ENCODE results near the gene RIPK3.
"Not testable (repeated sequence)": the region's sequence is repeated elsewhere in the genome, so short reads cannot be mapped to it uniquely, and the experiment has no call there.

Gene RIPK3

DNA sequence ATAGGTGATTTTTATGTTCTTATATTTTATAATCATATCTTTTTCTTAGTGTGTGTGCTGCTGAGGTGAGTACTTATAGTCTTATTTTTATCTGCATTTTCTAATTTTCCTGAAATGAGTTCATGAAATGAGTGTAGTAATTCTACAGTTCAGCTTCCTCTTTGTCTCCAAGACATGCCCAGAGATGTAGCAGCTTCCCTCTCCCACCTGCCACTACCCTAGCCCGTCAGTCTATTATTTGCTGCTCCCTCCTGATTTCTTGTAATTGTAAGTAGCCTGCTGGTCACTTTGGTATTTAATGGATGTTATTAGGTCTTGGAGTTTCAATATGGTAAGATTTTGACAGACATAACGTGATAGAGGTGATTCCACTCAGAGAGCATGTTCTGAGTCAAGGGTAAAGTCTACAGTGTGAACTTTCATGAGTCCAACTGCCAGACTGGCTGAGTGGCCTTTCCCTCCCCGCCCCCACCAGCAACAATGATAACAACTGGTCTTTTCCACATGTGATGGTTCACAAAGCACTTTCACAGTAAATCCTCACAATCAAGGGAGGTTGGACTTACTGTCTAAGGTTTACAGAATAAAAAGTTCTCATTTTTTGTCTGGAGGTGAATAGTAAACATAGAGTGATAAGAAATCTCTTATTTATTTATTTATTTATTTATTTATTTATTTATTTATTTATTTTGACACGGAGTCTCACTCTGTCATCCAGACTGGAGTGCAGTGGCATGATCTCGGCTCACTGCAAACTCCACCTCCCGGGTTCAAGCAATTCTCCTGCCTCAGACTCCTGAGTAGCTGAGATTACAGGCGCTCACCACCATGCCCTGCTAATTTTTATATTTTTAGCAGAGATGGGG is 4.2 kb upstream of the RIPK3 start:
- no peak for FAIRE-seq

DNA sequence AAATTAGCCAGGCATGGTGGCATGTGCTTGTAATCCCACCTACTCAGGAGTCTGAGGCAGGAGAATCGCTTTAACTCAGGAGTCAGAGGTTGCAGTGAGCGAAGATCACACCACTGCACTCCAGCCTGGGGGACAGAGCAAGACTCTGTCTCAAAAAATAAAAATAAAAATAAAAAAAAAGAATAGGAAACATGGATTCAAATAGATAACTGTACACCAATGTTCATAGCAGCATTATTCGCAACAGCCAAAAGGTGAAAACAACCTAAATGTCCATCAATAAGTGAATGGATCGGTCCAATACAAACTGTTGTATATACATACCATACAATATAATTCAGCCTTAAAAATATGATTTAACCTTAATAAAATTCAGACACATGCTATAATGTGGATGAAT is 3.1 kb upstream of the RIPK3 start:
- no peak for FAIRE-seq

DNA sequence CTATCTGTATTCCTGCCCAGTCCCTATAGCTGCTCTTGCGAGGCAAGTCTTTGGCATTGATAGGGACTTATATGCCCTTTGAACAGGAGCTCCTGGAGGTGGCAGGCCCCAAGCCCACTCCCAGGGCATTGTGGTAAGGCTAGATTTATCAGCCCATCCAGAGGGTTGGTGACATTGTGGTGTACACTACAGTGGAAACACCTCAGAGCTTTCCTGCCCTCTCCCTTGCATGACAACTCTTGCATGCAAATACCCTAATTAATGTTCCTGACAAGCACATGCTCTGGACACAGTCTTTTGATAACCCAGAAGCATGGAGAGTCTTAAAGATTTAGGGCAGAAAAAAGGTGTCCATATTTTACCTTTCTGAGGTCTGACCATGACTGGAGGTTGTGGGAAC is 815 bp upstream of the RIPK3 start:
- no peak for FAIRE-seq

DNA sequence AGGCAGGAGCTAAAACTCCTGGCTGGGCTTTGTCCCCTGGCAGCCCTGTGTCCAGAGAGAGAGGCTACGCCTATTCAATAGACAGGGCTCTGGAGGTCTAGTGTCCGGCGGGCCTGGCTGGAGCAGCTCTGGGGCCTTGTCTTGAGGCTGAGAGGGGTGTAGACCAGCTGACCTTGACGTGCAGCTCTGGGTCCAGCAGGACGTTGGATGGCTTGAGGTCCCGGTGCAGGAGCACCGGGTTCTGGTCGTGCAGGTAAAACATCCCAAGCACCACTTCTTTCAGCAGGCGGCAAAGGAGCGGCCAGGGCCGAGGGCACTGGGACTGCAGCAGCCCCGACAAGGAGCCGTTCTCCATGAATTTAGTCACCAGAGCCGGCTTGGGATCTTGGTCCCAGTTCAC is 948 bp downstream of the RIPK3 start:
- no peak for FAIRE-seq

DNA sequence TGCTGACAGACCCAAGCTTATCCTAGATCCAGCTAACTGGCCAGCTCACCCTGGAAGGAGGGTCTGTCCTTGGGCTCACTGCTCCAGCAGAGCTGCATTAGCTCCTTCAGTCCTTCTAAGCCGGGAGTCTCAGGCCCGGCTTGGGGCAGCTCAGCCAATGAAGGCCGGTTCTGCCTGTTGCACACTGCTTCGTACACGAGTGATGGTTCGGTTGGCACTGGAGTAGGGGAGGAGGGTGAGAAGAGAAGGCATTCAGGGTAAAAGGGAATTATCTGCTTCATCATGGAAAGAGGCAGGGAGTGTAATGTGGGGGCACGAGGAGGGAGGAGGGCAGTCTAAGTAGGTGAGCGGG is 2.0 kb downstream of the RIPK3 start:
- FAIRE-seq = no peak

DNA sequence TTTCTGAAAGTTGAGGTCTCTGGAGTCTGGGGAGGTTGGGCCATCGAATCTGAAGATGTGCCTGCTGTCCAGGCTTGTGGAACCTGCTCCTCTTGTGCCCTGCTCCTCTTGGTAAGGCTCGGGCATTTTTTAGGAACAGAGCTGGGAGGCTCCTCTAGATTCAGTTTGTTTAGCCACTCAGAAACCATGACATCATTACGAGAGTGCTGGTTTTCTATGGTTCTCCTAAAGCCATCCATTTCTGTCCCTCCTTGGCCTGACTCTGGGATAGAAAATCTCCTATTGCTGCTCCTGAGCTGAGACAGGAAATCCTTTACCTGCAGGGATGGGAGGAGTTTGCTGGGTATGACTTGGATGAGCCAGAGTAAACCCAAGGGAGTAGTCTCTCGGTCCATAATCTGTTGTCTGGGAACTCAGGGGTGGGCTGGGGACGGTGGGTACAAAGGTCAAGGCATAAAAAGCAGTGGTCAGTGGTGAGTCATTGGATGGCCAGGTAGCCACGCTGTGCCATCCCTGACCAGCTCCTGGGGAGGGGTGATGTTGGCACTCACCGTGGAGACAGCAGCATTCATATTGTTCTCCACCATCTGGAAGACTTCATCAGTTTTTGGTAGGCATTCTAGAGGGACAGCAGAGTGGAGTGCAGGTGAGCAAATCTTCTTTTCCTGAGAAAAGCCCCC is 2.5 kb downstream of the RIPK3 start:
- FAIRE-seq = no peak

DNA sequence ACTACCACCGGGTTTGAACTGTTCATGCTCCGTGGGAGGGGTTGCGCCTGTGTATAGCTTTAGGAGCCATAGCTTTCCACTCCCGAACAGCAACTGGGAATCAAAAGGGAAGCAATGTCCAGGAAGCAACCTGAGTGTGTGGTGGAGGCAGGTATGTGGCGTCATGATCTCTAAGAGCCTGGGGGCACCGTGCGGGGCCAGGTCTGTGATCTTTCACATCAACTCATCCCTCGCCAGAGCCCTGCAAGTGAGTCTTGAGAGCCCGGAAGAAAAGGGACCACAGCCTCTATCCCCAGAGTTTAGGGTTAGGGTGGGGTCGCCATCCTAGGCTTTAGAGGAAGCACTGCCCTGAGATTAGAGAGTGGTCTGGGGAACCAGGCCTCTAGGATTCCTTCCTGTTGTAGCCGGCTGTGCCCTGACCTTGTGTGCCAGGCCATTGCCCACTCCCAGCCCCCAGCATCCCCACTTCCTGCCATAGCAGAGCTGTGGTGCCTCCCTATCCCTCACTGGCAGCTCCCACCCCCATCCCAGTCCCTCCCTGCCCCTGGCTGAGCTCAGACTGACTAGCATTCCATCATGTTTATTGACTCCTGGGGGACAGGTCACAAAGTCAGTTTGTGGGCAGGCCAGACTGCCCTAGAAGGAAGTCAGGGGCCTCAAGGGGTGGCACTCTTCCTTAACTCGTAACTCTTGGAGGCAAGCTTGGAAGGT is 4.2 kb downstream of the RIPK3 start:
- FAIRE-seq = no peak

DNA sequence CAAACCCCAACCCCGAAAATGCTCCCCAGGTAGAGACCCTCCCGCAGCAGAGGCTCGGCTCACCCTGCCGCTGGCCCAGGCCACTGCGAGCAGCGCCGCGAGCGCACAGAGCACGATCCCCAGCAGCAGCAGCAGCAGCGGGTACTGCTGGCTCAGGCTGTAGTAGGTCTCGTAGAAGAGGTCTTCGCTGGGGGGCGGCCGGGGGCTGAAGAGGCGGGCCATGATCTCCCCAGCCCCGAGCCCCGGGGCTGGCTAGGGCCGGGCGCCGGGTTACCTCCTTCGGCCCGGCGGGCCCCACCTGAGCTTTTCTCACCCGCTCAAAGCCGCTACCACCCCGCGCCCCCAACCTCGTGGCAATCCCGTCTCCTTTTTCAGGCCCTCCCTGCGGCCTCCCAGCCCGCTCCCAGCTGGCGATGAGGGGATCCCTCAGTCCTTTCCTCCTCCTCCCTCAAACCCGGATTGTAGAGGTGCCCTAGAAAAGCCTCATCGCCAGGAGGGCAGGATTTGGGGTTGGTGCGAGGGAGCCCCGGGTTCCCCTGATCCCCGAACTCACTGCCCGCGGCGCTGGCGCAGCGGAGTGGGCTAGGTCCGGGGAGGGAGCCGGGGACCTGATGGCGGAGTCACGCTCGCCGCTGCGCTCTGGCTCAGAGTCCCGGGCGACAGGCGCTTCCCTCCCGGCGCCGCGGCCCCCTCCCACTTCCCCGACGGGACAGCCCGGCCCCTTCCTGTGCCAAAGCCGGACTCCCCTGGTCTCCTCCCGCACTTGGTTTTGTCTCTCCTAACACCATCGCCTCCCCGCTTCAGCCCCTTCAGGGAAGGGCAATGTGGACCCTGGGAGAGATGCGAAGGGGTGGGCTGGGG is 5.1 kb downstream of the RIPK3 start, which contains the start of gene ADCY4:
TSS of gene ADCY4 (minus strand) at position 641 of the 861 bp plus-strand sequence. CDS start at position 222, 419 bp downstream.
- no peak for FAIRE-seq

DNA sequence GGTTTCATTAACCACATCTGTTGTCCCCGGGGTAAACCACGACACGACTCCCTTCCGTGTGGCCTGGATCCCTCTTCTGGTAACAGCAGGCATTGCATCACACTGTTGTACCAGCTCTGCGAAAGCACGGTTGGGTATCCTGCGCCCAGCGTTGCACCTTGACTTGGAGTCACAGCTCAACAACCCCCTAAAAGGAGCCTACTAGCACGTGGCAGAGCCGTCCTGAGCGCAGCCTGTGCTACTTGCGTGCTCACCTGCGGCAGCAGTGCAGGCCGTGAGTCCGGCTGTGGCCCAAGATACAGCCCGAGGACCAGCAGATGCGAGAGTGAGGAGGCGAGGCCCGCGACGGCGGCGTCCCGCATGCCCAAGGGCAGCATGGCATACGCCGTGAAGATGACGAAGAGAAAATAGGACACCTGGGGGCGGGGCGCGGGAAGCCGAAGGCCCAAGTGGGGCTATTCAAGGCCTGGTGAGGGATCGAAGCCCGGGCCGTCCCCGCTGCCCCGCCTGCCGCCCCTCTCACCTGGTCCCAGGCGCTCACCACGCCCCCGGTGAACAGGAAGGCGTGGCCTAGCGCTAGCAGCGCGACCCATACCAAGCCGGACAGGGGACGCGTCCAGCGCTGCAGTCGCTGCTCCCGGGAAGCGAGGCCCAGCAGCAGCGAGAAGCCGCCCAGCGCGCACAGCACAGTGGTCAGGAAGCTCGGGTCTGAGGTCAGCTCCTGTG is 7.4 kb downstream of the RIPK3 start:
- FAIRE-seq = no peak

DNA sequence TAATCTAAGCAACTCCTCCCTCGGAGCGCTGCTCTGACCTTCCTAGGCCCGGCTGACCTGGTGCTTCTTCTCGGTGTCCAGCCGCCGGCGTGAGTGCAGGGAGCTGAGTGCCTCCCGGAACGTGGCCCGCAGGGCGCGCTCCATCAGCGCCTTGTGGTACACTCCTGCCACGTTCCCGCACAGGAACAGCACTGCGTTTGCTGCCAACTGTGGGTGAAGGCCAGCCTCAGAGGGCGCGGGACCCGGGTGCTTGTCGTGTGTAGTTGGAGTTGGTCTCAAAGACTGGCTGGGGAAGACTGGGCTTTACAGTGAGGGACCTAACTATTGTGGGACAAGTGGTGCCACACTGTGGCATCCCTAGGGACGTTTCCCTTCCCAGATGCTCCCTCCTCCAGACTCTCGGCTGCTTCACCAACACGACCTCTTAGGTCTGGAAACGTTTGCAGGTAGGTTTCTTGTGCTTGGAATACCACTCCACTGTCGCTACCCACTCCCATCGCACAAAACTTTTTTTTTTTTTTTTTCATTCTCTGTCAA is 8.0 kb downstream of the RIPK3 start:
- no peak for FAIRE-seq

DNA sequence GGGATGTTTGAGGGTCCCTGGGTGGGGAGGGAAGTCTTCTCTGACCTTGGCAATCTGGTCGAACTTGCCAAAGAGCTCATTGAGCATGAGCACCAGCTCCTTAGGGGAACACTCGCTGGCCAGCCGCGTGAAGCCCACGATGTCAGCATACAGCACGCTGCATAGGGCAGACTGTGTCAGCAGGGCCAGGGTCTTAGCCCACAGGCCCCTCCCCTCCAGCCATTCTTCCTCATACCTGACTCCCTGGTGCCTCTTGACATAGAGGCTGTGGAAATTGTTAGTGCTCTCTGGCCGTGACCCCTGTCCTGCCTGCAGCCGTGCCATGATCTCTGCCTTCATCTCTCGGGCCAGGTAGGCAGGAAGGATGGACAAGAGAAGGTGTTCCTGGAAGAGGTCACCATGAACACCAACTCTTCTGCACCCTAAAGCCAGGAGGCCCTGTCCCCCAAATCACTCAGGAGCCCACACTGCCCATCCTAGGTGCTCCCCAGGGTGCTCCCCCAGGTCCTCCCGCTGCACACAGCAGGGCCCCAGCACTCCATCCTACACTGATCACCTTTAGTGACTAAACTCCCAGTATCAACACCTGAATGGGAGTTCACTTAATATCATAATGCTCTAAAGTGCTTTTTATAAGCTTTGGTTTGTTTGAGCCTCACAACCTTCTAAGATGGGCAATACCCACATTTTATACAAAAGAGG is 8.7 kb downstream of the RIPK3 start:
- FAIRE-seq = no peak

DNA sequence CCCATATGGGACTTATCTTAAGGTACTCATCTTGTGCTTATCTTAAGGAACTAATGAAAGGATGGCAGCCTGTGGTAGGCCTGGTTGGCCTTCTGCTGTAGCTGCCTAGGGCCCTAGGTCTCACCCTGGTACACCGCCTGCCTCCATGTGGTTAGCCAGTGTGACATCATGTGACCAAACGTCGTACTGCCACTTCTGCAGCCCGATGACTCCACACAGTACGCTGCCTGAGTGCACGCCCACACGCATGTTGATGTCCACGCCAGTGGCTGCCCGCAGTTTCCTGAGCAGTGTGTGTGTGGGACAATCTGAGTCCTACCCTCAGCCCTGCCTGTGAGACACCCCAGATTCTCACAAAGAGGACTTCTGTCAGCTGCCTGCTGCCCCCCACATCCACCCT is 10.1 kb downstream of the RIPK3 start:
- FAIRE-seq = no peak

DNA sequence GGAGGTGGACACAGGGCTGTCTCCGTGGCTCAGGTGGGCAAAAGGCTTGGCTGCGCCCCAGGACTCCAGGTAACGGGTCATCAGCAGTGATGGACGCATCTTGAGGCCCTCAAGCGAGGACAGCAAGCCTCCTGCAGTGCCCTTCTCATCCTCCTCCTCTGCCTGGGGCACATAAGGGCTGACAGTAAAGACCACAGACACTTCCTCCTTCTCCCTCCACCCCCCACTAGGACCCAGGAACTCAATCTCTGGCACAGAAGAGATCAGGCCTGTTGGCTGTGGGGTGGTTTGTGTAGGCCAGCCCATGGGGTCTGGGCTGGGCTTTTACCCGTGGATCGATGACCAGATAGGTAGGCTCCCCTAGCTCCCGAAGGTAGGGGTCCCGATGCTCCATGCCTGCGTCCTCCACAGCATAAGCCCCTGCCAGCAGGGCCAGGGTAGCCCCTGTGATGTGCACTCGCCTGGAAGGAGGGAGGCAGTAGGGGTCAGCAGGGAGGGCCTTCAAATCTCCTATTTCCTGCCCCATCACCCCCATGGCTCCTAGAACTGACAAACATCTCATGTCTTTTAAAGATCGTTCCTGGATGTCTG is 10.6 kb downstream of the RIPK3 start:
- FAIRE-seq = no peak

DNA sequence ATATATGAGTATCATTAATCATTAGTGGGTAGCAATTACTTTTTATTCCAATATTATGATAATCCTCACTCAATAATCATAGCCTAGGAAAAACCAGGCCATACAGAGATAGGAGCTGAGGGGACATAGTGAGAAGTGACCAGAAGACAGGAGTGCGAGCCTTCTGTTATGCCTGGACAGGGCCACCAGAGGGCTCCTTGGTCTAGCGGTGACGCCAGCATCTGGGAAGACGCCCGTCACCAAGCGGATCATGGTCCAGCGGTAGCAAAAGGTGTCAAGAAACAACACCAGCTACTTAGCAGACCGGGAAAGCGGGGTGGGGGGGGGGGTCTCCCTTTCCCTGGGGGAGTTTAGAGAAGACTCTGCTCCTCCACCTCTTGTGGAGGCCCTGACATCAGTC is 11.9 kb downstream of the RIPK3 start:
- not testable (repeated sequence) for FAIRE-seq

DNA sequence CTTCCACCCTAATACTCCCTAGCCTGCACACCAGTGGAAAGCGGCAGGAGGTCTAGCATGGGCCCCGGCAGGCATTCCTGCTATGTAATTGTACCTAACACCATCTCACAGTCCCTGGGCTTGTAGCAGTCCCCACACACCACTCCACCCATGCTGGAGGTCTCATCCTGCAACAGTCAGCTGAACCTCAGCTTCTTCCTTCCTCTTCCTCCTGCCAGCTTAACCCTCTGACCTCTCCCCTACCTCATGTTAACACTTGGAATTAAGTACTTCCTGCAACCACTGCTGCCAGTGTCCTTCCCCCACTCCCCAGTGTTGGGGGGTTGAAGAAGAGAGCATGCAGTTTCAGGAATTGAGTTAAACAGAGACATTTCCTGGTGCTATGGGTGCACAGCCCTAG is 12.5 kb downstream of the RIPK3 start:
- FAIRE-seq = no peak

DNA sequence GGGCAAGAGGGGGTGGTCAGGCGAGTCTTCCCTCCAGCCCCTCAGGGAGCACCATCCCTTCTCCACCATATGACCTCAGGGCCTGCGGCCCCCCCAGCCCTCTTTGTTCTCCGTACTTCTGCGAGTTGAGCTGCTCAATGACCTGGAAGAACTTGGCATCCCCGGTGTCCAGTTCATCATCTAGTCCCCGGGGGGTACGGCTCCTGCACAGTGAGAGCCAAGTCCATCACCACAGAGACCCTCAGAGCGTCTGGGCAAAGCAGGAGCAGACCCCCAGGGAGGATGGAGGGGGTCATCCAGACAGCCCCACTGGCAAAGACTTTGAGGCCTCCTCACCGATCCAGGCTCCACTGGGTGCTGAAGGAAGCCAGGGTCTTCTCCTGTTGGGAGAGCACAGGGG is 13.8 kb downstream of the RIPK3 start:
- FAIRE-seq = no peak

DNA sequence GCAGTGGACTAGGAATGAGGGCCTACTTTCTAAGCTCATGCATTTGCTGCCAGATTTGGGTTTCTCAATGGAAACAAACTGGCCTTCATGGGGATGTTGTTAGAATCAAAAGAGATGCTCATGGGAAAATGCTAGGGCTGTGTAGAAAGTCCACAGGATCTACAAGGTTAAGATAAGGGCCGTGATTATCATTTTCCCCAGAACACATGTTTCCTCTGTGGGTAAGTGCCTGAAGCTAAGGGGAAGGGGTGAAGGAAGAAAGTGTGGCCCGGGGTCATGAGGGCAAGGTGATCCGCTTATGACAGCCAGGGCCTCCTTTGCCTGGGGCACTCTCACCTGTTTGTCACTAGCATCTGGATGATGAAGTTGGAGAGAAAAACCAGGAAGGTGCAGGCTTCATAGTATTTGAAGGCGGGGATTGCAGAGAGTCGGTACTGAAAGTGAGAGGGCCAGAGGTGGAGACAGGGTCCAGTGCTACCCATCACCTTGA is 14.7 kb downstream of the RIPK3 start:
- no peak for FAIRE-seq

DNA sequence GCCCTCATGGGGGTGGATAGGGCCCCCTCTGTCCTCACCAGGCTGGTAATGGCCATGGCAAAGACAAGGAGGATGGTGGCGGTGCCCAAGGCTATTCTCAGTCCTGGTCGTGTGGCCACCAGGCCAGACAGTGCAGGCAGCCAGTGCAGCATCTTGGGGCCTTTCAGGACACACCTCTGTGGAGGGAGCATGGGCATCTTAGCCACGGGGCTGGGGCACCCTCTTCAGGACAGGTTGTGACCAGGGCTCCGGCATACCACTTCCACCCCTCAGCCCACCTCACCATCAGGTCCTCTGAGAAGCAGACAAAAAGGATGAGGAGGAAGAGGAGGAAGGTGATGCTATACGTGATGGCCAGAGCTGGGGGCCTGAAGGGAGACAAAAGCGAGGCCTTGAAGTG is 15.8 kb downstream of the RIPK3 start:
- no peak for FAIRE-seq

DNA sequence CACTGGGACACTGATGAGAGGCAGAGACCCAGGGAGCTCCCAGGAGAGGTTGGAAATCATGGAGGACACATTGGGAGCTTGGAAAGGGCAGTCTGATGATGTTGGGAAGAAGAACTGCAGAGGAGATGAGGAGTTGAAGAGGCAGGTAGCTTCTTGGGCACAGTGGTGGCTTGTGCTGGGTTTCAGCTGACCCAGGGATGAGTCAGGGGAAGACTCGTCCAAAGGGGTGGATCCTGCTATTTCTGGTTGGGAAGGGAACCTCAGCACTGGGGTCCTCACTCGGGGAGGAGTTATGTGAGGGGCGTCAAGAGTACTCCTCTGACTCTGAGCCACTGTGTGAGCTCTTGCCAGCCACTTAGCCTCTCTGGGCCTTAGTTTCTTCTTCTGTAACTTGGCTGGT is 16.4 kb downstream of the RIPK3 start:
- no peak for FAIRE-seq

DNA sequence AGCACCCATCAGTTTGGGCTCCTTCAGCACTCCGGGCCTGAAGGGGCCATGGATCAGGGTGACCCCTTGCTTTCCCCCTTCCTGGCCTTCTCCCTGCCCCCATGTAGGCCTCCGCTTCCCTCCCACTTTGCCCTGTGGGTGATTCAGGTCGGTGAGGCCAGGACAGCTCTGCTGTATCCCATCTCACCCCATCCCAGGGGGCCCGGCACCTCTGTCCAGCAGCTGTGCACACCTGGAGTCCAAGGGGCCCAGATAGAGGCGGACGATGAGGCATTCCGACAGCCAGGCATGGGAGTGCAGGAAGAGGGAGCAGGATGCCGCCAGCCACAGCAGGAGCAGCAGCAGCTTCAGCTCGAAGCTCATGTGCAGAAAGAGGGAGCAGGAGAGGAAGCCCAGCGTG is 17.1 kb downstream of the RIPK3 start:
- FAIRE-seq = no peak

Data from A204.1 (cell line).